BE2C (cell line): Measurements from ENCODE around the gene TTYH3.
"Not testable (repeated sequence)": the region's sequence is repeated elsewhere in the genome, so short reads cannot be mapped to it uniquely, and the experiment has no call there.

Experiments
- DNase-seq: peaks from one replicate; pipeline ENCODE4 v3.0.0-alpha.2; 2020
- H3K27me3 ChIP-seq: fragments of 250-450 bp; sonication (Bioruptor Pico); 2 replicates; pipeline ENCODE4 v1.5.1; 2020; ENCODE audit warnings: mild to moderate bottlenecking
- H3K36me3 ChIP-seq: fragments of 250-450 bp; sonication (Bioruptor Pico); 2 replicates; pipeline ENCODE4 v1.5.1; 2020; ENCODE audit warnings: mild to moderate bottlenecking
- H3K4me1 ChIP-seq: fragments of 250-450 bp; sonication (Bioruptor Pico); 2 replicates; pipeline ENCODE4 v1.5.1; 2020
- H3K4me3 ChIP-seq: 2 replicates; pipeline ENCODE4 v1.5.1; 2011; ENCODE audit warnings: low read depth, low read length
- H3K9me3 ChIP-seq: fragments of 250-450 bp; sonication (Bioruptor Pico); 2 replicates; pipeline ENCODE4 v1.5.1; 2020
- TF ChIP-seq, protein P1 (sequence below): IDR thresholded peaks from 2 replicates; pipeline ENCODE4 v1.5.1; 2012; ENCODE audit warnings: mild to moderate bottlenecking, low read depth, low read length

TTYH3 gene

DNA sequence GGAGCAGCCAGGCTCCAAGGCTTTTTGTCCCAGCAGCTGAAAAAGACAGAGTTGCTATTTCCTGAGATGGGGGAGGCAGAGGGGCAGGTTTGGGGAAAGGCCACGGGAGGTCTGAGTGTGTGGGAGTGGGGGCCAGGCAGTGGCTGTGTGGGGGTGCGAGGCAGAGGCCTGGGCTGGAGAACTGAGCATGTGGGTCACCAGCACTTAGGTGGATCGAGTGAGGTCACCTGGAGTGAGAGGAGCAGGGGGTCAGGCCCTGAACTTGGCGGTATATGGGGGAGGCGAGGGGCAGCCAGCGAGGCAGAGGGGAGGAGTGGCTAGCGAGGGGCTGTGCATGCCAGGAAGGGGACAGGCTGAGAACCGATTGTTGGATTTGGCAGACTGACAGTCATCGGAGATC is 44.7 kb upstream of the TTYH3 start:
- Histone ChIP-seq H3K9me3 (no peaks in the 10 kb centered on the region), H3K36me3 (peaks cover 30% of the 10 kb centered on the region), H3K4me3 (no peak overlapping the region), H3K27me3 (no peaks in the 10 kb centered on the region), H3K4me1 (no peaks in the 10 kb centered on the region)
- TF ChIP-seq, protein P1, sequence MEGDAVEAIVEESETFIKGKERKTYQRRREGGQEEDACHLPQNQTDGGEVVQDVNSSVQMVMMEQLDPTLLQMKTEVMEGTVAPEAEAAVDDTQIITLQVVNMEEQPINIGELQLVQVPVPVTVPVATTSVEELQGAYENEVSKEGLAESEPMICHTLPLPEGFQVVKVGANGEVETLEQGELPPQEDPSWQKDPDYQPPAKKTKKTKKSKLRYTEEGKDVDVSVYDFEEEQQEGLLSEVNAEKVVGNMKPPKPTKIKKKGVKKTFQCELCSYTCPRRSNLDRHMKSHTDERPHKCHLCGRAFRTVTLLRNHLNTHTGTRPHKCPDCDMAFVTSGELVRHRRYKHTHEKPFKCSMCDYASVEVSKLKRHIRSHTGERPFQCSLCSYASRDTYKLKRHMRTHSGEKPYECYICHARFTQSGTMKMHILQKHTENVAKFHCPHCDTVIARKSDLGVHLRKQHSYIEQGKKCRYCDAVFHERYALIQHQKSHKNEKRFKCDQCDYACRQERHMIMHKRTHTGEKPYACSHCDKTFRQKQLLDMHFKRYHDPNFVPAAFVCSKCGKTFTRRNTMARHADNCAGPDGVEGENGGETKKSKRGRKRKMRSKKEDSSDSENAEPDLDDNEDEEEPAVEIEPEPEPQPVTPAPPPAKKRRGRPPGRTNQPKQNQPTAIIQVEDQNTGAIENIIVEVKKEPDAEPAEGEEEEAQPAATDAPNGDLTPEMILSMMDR: no peak
- no peak for DNase-seq

DNA sequence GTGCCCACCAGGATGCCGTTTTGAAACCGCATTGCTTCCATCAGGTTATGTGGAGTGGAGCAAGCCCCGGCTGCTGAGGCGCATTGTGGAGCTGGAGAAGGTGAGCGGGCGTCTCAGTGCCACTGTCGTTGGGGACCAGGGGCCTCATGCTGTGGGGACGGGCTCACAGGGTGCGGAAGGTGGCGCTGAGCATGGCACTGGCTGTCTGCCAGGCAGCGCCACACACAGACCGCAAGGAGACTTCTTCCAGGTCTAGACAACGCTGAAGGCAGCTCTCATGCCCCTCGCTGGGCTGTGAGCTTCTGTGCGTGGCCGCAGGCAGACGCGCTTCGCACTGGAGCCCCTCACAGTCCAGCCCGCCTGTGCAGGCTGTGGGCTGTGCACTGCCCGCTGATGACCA is 44.0 kb upstream of the TTYH3 start:
- H3K9me3 ChIP-seq: no peaks in the 10 kb centered on the region
- H3K27me3 ChIP-seq: no peaks in the 10 kb centered on the region
- TF ChIP-seq, protein P1: no peak
- no peak overlapping the region for H3K4me3 ChIP-seq
- H3K4me1 ChIP-seq: no peaks in the 10 kb centered on the region
- peaks cover 30% of the 10 kb centered on the region for H3K36me3 ChIP-seq
- DNase-seq: no peak

DNA sequence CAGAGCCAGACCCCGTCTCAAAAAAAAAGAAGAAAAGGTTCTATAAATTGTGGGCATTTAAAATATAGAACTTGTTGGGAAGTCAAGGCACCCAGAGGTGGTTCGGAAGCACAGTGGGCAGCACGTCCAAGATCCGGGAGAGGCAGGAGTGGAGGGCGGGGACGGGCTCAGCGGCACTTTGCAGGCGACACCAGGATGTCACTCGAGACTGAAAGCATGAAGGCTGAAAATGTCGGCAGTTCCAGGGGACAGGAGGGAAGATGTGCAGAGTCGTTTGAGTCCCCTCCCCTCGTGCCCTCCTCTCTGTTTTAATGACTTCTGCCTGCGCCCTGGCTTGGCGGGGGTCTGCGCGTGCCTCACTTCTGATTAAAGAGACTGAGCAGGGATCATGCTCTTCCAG is 42.4 kb upstream of the TTYH3 start:
- Histone ChIP-seq H3K27me3 (no peaks in the 10 kb centered on the region), H3K4me3 (no peak overlapping the region), H3K36me3 (peaks cover 31% of the 10 kb centered on the region), H3K9me3 (no peaks in the 10 kb centered on the region), H3K4me1 (no peaks in the 10 kb centered on the region)
- TF ChIP-seq, protein P1: no peak
- no peak for DNase-seq

DNA sequence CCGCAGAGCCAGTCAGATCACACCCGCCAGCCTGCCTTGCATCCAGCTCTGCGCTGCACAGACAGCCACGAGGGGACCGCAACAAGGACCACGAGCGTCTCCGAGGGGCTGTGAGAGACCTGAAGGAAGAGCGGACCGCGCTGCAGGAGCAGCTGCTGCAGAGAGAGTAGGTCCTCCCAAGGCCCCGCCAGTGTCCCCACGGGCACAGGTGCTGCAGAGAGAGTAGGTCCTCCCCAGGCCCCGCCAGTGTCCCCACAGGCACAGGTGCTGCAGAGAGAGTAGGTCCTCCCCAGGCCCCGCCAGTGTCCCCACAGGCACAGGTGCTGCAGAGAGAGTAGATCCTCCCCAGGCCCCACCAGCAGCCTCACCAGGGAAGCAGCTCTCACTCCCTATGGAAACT is 41.8 kb upstream of the TTYH3 start:
- not testable (repeated sequence) for DNase-seq, H3K9me3 ChIP-seq, H3K4me1 ChIP-seq, H3K4me3 ChIP-seq, H3K27me3 ChIP-seq
- peaks cover 32% of the 10 kb centered on the region for H3K36me3 ChIP-seq

DNA sequence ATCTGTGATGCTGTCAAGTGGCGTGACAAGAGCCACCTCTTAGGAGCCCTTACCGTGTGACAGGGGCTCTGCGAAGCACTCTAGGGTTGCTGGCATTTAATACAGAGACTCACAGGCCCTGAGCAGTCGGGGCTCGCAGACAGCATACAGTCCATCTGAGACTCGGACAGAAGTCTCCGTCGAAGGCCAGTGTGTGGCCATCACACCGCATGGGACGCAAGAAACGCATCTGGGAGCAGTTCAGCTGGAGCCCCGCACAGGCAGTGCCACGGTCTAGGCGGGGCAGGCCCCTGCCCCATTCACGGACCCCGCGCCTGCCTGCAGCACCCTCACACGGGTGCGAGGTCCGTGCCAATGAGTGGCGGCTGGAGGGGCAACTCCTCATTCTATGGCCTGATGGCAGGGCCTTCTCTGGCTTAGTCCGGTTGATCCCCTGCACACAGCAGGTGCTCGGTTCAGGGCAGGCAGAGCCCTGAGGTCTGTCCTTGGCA is 39.4 kb upstream of the TTYH3 start:
- Histone ChIP-seq H3K9me3 (no peaks in the 10 kb centered on the region), H3K27me3 (no peaks in the 10 kb centered on the region), H3K4me1 (no peaks in the 10 kb centered on the region), H3K36me3 (peaks cover 21% of the 10 kb centered on the region), H3K4me3 (no peak overlapping the region)
- no peak for DNase-seq
- TF ChIP-seq, protein P1: no peak

DNA sequence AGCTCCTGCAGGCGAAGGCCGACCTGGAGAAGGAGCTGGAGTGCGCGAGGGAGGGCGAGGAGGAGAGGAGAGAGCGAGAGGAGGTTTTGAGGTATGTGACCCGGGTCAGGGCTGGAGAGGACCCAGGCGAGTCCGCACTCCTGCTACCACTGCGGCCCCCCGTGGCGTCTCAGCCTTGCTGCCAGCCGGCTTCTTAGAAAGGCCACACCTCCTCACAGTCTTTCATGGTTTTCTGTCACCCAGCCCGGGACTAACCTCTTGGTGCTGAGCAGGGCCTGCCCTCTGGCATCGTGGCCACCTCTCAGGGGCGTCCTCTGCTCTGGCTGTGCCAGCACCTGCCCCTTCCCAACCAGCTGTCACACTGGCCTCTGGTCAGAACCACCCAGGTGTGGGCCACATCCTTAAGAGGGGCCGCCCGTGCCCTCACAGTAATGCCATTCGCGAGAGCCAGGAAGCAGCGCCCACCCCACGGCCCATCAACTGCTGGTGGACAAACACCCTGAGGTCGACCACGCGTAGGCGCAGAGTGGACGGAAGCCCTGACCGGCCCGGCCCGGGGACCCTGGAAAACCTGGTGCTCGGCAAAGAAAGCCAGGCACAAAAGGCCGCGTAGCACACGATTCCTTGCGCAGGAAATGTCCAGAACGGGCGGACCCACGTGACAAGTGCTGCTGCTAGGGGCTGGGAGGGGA is 38.6 kb upstream of the TTYH3 start:
- H3K9me3 ChIP-seq: no peaks in the 10 kb centered on the region
- H3K4me1 ChIP-seq: no peaks in the 10 kb centered on the region
- peaks cover 21% of the 10 kb centered on the region for H3K36me3 ChIP-seq
- H3K4me3 ChIP-seq: no peak overlapping the region
- no peak for DNase-seq
- no peaks in the 10 kb centered on the region for H3K27me3 ChIP-seq
- TF ChIP-seq, protein P1: no peak

DNA sequence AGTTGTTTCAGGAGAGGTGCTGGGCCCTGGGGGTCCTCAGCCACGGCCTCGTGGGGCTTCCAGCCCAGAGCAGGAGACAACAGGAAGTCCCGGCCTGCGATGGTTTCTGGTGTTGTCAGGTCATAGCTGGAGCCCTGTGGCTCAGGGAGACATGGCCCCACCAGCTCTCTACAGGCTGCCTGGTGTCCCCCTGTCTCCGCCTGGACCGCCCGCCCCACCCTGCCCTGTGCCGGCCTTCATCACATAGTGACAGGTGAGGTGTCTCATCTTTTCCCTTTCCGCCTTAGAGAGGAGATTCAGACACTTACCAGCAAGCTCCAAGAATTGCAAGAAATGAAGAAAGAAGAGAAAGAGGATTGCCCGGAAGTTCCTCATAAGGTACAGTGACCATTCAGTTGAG is 37.2 kb upstream of the TTYH3 start:
- no peak for DNase-seq
- H3K4me3 ChIP-seq: no peak overlapping the region
- H3K36me3 ChIP-seq: peaks cover 31% of the 10 kb centered on the region
- TF ChIP-seq, protein P1: no peak
- no peaks in the 10 kb centered on the region for H3K27me3 ChIP-seq
- H3K9me3 ChIP-seq: no peaks in the 10 kb centered on the region
- H3K4me1 ChIP-seq: no peaks in the 10 kb centered on the region
